ENCODE results near the gene ILDR2.
A peak's percentile ranks its signal among the peaks of the same experiment; 100 is the strongest.

The ILDR2 gene

DNA sequence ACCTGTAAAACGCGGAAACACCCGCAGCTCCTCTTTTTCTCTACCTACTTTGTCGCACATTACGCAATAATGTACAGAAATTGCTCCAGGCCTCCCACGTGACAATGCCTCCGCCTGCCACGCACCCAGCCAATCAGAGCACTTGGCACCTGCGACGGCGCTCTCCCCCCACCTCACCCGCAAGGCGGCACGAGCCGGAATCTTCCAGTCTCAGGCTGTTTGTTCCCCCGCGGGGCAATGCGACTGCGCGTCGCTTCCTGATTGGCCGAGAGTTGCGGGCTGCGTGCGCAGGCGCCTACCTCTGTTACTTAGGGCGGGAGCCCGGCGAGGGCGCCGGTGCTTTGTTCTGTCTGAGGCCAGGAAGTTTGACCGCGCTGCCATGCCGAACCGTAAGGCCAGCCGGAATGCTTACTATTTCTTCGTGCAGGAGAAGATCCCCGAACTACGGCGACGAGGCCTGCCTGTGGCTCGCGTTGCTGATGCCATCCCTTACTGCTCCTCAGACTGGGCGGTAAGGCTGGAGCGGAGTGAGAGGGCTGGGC lies 13.7 kb upstream of the ILDR2 start, which contains the start of gene MAEL:
Gene MAEL (plus strand): TSS at position 307 of the 542 bp plus-strand sequence. CDS start 73 bp downstream, at position 380.
- Histone ChIP-seq H3K9me3 (ENCODE audit: low read length) (no peaks in the 10 kb centered on the region), H3K27me3 (ENCODE audit: control insufficient read depth in 1 of 2, insufficient read depth in 2 of 2, low read length in 2 of 2) (no peaks in the 10 kb centered on the region), H3K4me1 (ENCODE audit: insufficient read depth, low read length) (no peaks in the 10 kb centered on the region), H3K27ac (ENCODE audit: low read depth, low read length) (no peak within 1 kb of the TSS), H3K36me3 (ENCODE audit: insufficient read depth, low read length) (no peaks in the 10 kb centered on the region), H3K9ac (ENCODE audit: low read length) (no peak within 1 kb of the TSS), H3K4me3 (ENCODE audit: low read depth in 1 of 2, low read length in 2 of 2) (no peak within 1 kb of the TSS)

DNA sequence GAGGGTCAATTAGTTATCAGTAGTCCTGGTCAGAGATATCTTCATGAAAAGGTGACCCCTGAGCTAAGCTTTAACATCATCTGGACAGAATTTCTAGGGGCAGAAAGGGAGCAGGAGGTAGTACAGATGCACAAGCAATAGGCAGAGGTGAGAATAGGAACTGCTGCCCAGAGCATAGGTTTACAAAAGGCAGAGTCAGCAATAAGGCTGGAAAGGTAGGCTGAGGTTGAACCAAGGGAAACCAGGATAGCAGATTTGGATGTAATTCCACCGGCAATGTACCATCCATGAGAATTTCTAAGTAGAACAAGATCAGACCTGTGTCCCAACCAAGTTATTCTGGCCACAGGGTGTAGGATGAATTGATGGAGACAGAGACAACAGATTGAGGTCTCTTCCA lies 6.2 kb upstream of the ILDR2 start:
- Histone ChIP-seq H3K4me3 (ENCODE audit: low read depth in 1 of 2, low read length in 2 of 2) (no peak overlapping the region), H3K9me3 (ENCODE audit: low read length) (no peaks in the 10 kb centered on the region), H3K4me1 (ENCODE audit: insufficient read depth, low read length) (peaks cover 1% of the 10 kb centered on the region), H3K27ac (ENCODE audit: low read depth, low read length) (no peak overlapping the region), H3K9ac (ENCODE audit: low read length) (no peak overlapping the region), H3K27me3 (ENCODE audit: control insufficient read depth in 1 of 2, insufficient read depth in 2 of 2, low read length in 2 of 2) (no peaks in the 10 kb centered on the region), H3K36me3 (ENCODE audit: insufficient read depth, low read length) (no peaks in the 10 kb centered on the region)

DNA sequence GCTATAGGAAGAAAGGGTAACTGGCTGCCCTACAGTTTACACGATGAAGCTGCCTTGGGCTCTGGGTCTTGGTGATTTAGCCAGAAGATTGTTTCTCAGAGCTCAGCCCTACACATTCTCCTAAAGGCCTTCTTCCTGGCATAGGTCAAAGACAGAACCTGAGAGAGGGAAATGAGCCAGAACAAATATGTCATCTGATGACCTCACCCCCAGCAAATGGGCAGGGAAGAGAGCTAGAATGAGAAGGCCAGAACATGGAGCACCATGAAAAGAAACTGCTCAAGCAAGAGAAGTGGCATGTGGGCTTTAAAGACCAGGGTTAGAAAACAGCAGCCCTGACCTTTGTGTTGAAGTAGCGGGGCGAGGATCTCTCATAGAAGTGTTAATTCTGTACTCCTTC lies 5.5 kb upstream of the ILDR2 start:
- no peak overlapping the region for H3K4me3 ChIP-seq (ENCODE audit: low read depth in 1 of 2, low read length in 2 of 2)
- H3K27me3 ChIP-seq (ENCODE audit: control insufficient read depth in 1 of 2, insufficient read depth in 2 of 2, low read length in 2 of 2): no peaks in the 10 kb centered on the region
- no peak overlapping the region for H3K27ac ChIP-seq (ENCODE audit: low read depth, low read length)
- no peaks in the 10 kb centered on the region for H3K9me3 ChIP-seq (ENCODE audit: low read length)
- no peak overlapping the region for H3K9ac ChIP-seq (ENCODE audit: low read length)
- peaks cover 6% of the 10 kb centered on the region for H3K4me1 ChIP-seq (ENCODE audit: insufficient read depth, low read length)
- no peaks in the 10 kb centered on the region for H3K36me3 ChIP-seq (ENCODE audit: insufficient read depth, low read length)

DNA sequence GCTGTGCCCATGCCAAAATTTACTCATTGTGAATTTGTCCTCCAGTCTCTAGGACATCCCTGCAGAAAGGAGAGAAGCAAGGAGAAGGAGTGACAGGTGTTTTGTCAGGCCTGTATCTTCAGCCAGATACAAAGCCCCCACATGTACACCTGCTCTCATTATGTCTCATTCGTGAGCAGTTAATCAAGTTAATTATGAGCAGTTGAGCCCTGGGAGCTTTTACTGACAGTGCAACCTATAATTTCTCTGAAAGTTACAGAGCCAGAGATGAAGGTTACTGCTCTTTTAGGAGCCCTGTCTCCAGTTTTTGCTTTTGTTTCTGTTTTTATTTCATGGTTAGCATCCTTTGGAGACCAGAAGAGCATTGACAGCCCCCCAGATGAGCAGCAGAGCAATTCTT lies 5.0 kb upstream of the ILDR2 start:
- H3K9ac ChIP-seq (ENCODE audit: low read length): no peak overlapping the region
- no peak overlapping the region for H3K4me3 ChIP-seq (ENCODE audit: low read depth in 1 of 2, low read length in 2 of 2)
- H3K4me1 ChIP-seq (ENCODE audit: insufficient read depth, low read length): peaks cover 6% of the 10 kb centered on the region
- H3K36me3 ChIP-seq (ENCODE audit: insufficient read depth, low read length): no peaks in the 10 kb centered on the region
- no peaks in the 10 kb centered on the region for H3K27me3 ChIP-seq (ENCODE audit: control insufficient read depth in 1 of 2, insufficient read depth in 2 of 2, low read length in 2 of 2)
- H3K9me3 ChIP-seq (ENCODE audit: low read length): no peaks in the 10 kb centered on the region
- H3K27ac ChIP-seq (ENCODE audit: low read depth, low read length): no peak overlapping the region

GRCh38 chr1:166978821-166979220 lies 3.5 kb upstream of the ILDR2 start:
- Histone ChIP-seq H3K36me3 (ENCODE audit: insufficient read depth, low read length) (no peaks in the 10 kb centered on the region), H3K27ac (ENCODE audit: low read depth, low read length) (no peak overlapping the region), H3K9me3 (ENCODE audit: low read length) (no peaks in the 10 kb centered on the region), H3K4me3 (ENCODE audit: low read depth in 1 of 2, low read length in 2 of 2) (no peak overlapping the region), H3K4me1 (ENCODE audit: insufficient read depth, low read length) (peaks cover 14% of the 10 kb centered on the region), H3K27me3 (ENCODE audit: control insufficient read depth in 1 of 2, insufficient read depth in 2 of 2, low read length in 2 of 2) (no peaks in the 10 kb centered on the region), H3K9ac (ENCODE audit: low read length) (no peak overlapping the region)

DNA sequence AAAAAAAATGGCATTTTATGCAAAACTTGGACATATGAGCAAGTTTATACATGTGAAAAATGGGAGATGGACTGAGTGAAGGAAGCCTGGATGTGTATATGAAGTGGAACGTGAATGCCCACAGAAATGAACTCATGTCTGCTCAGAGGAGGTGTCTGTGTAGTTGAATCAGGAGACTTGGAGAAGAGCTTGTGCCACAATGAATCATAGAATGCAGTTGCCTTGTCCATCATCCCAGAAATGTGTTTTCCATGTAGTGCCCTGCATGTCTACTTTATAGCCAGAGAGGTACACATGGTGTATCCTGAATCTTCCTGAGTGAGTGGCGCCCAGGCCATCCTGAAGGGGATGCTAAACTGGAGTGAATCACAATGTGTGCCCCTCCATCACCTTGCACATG lies 2.6 kb upstream of the ILDR2 start:
- H3K4me1 ChIP-seq (ENCODE audit: insufficient read depth, low read length): peaks cover 14% of the 10 kb centered on the region
- no peaks in the 10 kb centered on the region for H3K36me3 ChIP-seq (ENCODE audit: insufficient read depth, low read length)
- no peaks in the 10 kb centered on the region for H3K9me3 ChIP-seq (ENCODE audit: low read length)
- H3K4me3 ChIP-seq (ENCODE audit: low read depth in 1 of 2, low read length in 2 of 2): no peak overlapping the region
- H3K27ac ChIP-seq (ENCODE audit: low read depth, low read length): no peak overlapping the region
- H3K27me3 ChIP-seq (ENCODE audit: control insufficient read depth in 1 of 2, insufficient read depth in 2 of 2, low read length in 2 of 2): no peaks in the 10 kb centered on the region
- no peak overlapping the region for H3K9ac ChIP-seq (ENCODE audit: low read length)

GRCh38 chr1:166974647-166975345 lies 544 bp downstream of the ILDR2 start:
- H3K36me3 ChIP-seq (ENCODE audit: insufficient read depth, low read length): no peaks in the 10 kb centered on the region
- no peaks in the 10 kb centered on the region for H3K9me3 ChIP-seq (ENCODE audit: low read length)
- H3K4me3 ChIP-seq (ENCODE audit: low read depth in 1 of 2, low read length in 2 of 2): peak overlapping the region; percentile 40 to 70
- H3K4me1 ChIP-seq (ENCODE audit: insufficient read depth, low read length): peaks cover 14% of the 10 kb centered on the region
- H3K9ac ChIP-seq (ENCODE audit: low read length): peak overlapping the region; percentile 46
- H3K27me3 ChIP-seq (ENCODE audit: control insufficient read depth in 1 of 2, insufficient read depth in 2 of 2, low read length in 2 of 2): no peaks in the 10 kb centered on the region
- no peak overlapping the region for H3K27ac ChIP-seq (ENCODE audit: low read depth, low read length)

GRCh38 chr1:166972826-166973225 lies 2.5 kb downstream of the ILDR2 start:
- no peaks in the 10 kb centered on the region for H3K36me3 ChIP-seq (ENCODE audit: insufficient read depth, low read length)
- no peaks in the 10 kb centered on the region for H3K9me3 ChIP-seq (ENCODE audit: low read length)
- H3K27me3 ChIP-seq (ENCODE audit: control insufficient read depth in 1 of 2, insufficient read depth in 2 of 2, low read length in 2 of 2): no peaks in the 10 kb centered on the region
- H3K4me3 ChIP-seq (ENCODE audit: low read depth in 1 of 2, low read length in 2 of 2): no peak overlapping the region
- H3K9ac ChIP-seq (ENCODE audit: low read length): no peak overlapping the region
- peaks cover 14% of the 10 kb centered on the region for H3K4me1 ChIP-seq (ENCODE audit: insufficient read depth, low read length)
- H3K27ac ChIP-seq (ENCODE audit: low read depth, low read length): no peak overlapping the region

- H3K9ac ChIP-seq (ENCODE audit: low read length): no peak overlapping the region
- no peaks in the 10 kb centered on the region for H3K9me3 ChIP-seq (ENCODE audit: low read length)
- H3K27ac ChIP-seq (ENCODE audit: low read depth, low read length): no peak overlapping the region
- H3K4me3 ChIP-seq (ENCODE audit: low read depth in 1 of 2, low read length in 2 of 2): no peak overlapping the region
- H3K27me3 ChIP-seq (ENCODE audit: control insufficient read depth in 1 of 2, insufficient read depth in 2 of 2, low read length in 2 of 2): no peaks in the 10 kb centered on the region
- H3K4me1 ChIP-seq (ENCODE audit: insufficient read depth, low read length): peaks cover 14% of the 10 kb centered on the region
- H3K36me3 ChIP-seq (ENCODE audit: insufficient read depth, low read length): no peaks in the 10 kb centered on the region
Measured at GRCh38 chr1:166972193-166972592, 3.1 kb downstream of the ILDR2 start.

- no peak overlapping the region for H3K4me3 ChIP-seq (ENCODE audit: low read depth in 1 of 2, low read length in 2 of 2)
Measured at GRCh38 chr1:166971252-166971651, 4.1 kb downstream of the ILDR2 start.

DNA sequence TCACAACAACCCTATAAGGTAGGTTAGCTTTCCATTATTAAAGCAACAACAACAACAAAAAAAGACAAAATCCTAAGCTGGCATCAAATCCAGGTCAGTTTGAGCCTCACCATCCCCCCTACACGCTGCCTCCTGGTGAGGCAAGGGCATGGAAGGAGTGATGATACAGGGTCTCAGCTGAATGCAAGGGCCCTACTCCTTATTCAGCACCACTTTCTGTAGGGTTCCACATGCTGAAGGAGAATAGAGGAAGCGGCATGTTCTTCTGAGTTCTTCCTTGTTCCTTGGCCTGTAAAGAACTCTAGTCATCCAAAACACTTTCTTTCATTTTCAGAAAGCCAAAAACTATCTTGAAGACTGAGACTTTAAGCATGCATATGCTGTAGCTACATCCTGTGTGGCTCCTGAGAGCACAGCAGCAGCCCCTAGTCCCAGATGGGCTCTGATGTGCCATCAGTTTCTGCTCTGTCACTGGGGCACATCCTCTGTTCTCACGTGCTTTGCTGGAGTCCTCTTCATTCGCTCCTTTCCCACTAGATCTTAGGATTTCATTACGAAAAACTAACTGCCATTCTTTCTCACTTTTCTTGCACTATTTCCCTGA lies 6.2 kb downstream of the ILDR2 start:
- H3K27me3 ChIP-seq (ENCODE audit: control insufficient read depth in 1 of 2, insufficient read depth in 2 of 2, low read length in 2 of 2): no peaks in the 10 kb centered on the region

More at GRCh38 chr1:166971252-166971651, 4.1 kb downstream of the ILDR2 start:
- H3K27me3 ChIP-seq (ENCODE audit: control insufficient read depth in 1 of 2, insufficient read depth in 2 of 2, low read length in 2 of 2): no peaks in the 10 kb centered on the region
- H3K36me3 ChIP-seq (ENCODE audit: insufficient read depth, low read length): no peaks in the 10 kb centered on the region
- H3K27ac ChIP-seq (ENCODE audit: low read depth, low read length): no peak overlapping the region
- H3K9ac ChIP-seq (ENCODE audit: low read length): no peak overlapping the region
- H3K4me1 ChIP-seq (ENCODE audit: insufficient read depth, low read length): peaks cover 9% of the 10 kb centered on the region
- H3K9me3 ChIP-seq (ENCODE audit: low read length): no peaks in the 10 kb centered on the region

More for the DNA sequence above, 6.2 kb downstream of the ILDR2 start:
- peaks cover under 1% of the 10 kb centered on the region for H3K4me1 ChIP-seq (ENCODE audit: insufficient read depth, low read length)
- H3K4me3 ChIP-seq (ENCODE audit: low read depth in 1 of 2, low read length in 2 of 2): no peak overlapping the region
- no peaks in the 10 kb centered on the region for H3K36me3 ChIP-seq (ENCODE audit: insufficient read depth, low read length)
- no peak overlapping the region for H3K27ac ChIP-seq (ENCODE audit: low read depth, low read length)
- no peak overlapping the region for H3K9ac ChIP-seq (ENCODE audit: low read length)
- no peaks in the 10 kb centered on the region for H3K9me3 ChIP-seq (ENCODE audit: low read length)

All from muscle layer of colon (tissue), 2 donors.